HG02884 (cell line): ENCODE results near the gene SDCCAG8.

Experiments used
- ATAC-seq: cut with Tn5 transposase; IDR thresholded peaks from one replicate; pipeline ENCODE4 v1.9.1; 2021; ENCODE audit warnings: mild to moderate bottlenecking, moderate library complexity; ENCODE audit not compliant: unreplicated experiment

The SDCCAG8 gene

DNA sequence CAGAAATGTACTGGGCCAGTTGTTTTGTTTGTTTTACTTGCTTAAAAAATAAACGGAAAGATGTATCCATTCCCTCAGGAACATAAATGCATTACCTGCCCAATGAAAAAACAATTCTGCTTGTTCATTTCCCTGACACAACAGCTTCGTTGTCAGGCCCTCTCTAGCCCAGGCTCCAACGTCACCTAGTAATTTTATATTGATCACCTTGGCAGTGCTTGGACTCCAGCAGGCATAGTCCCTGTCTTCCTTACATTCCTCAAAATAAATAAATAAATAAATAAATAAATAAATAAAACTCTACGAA is 2.0 kb upstream of the SDCCAG8 start:
- ATAC-seq, result no peak

DNA sequence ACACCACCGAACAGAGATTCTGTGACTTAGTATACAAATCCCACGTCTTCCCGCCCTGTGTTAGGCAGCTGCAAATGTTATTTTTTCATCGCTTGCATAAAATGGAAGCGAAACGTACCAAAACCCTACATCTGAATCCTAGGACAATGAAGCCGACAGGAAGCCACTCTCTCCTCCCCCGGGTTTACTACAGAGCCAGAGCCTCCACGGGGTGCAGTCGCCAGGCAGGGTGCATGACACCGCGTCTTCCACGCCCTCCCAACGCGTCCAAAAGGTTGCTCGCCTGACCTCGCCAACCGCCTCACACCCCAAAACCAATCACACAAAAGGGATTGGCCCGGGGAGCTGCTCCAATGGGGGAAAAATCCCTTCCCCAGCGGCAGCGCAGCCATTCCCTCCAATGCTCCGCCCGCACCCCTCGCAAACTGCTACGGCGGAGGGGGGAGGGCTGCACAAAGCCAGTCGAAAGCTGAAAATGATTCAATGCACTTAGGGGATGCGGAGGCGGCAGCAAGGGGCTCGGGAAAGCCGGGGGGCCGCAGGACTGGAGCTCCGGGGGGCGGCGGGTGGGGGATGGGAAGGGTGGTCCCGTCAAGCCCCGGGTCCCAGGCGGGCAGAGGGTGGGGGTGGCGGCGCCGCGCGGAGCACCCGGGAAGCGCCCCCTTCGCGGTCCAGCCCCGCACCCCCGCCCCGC is 1.5 kb upstream of the SDCCAG8 start:
- peak; percentile 17 for ATAC-seq

DNA sequence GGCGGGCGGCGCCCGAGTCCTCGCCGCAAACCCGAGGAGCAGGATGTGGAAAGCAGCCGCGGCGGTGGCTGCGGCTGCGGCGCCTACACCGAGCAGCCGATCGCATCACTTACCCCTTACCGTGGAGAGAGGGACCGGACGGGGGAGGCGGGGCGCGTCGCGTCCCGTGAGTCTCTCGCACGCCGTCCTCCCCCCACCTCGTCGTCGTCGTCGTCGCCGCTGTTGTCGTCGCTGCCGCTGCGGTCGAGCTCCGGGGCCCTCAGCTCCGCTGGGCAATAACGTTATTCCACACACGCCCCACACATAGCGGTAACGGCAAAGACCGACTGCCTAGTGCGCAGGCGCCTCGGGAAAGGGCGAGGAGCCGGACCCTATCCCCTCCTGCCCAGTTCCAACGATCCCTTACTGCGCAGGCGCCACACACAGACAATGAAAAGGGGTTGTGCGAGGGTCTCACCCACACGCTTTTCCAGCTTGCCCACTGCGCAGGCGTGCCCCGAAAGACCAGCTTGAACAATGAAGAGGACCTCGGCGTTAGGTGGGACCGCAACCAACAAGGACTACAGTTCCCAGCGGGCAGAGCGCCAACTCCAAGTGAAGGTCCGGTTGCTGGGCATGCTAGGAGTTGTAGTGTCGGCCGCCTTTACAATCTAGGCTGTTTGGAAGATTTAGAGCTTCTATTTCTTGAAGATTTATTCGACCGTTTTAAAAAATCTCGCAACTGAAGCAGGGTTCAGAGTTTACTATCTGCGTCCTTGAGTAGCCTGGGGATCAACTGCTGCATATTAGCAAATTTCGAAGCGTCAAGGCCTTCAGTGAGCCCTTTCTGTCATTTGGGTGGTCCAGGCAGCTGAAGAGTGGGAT is 682 bp upstream of the SDCCAG8 start, which contains the start of gene CEP170:
CEP170 (minus strand) TSS at position 355 of the 864 bp plus-strand sequence. CDS start 30,001 bp downstream, outside the sequence.
- ATAC-seq, result peak; percentile 44

DNA sequence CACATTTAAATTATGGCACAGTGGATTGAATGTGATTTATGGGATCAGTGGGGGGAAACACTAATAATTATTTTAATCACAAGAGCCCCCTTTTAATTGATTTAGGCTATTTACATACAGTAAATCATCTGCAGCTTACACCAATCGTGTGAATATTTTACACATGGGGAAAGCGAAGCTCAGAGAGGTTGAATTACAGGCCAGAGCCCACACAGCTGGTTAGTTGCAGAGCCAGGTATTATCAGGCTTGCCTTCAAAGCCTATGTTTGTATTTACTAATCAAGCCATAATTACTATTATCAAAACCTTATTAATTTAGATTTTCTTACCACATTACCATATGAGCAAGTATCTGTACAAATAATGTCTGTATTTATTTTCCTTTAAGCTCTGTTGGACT is 749 bp downstream of the SDCCAG8 start:
- no peak for ATAC-seq

DNA sequence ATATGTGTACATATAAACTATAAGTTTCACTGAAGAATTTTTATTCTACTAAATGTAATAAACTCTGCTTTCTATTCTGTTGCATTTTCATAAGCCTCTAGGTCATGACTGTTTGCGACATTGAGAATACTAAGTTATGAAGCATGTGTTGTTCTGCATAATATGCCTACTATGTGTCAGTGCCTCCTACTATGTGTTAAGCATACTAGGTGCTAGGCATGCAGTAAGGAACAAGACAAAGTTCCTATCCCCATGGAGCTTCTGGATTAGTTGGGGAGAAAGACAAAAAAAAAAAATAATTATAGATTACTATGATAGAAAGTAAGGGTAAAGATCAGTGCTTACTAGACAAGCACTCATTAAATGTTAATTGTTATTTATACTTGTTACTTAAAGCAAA is 1.3 kb downstream of the SDCCAG8 start:
- ATAC-seq, result no peak

DNA sequence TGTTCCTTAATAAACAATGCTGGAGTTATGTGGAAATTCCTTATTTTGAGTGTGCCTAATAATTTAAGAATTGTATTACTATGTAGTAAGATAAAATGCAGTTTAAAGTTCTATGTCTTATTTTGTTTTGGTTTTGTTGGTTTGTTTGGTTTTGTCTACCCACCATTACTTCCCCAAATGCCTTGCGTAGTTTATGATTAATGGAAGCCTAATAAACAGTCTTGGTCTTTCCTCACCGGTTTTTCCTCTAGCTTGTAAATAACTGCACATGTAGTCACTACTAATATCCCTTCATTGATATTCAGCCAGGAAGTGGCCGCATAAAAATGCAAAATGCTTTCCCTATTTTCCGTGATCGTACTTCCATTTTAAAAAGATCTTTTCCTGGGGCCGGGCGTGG is 2.9 kb downstream of the SDCCAG8 start:
- ATAC-seq, result no peak

DNA sequence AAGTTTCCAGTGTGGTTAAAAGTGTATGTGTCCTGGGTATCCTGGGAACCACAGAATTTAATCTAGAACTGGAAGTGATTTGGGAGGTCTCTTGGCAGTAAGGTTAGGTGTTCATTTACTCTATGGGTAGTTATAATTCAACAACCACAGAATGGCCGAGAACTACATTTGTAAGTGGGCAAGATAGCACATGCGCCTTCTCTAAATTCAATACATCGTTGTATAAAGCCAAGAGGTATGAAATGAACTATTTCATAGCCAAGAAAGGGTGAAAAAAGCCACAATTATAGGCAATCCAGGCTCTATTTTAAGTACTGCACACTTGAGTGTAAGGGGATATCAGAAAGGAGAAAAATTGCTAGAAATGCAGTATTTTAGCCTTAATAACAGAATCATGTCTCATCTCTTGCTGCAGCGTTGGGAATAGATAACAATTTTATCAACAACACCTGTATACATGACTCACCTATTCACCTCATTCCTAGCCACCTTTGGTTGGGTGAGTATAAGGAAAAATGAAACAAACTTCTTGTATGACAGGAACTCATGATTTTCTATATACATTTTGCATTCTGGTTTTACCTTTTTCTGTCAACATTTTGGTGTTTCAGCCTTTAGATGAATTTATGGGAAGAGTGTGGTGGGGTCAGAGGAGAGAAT is 4.5 kb downstream of the SDCCAG8 start:
- no peak for ATAC-seq

DNA sequence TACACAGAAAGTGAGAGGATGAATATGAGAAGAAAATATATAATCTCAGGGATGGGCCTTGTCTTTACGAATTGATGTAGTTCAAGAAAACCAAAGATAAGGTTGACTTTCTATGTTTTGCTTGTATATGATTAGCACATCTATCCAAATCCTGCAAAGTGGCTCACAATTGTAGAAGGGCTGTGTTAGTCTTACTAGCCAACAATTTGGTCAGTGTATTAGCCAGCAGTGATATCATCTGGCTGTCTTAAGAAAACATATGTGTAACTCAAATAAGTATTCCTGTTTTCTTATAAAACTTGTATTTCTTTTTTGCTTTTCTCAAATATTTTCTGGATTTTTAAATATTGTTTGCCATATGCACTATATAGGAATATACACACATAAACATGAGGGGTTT is 5.5 kb downstream of the SDCCAG8 start:
- no peak for ATAC-seq

DNA sequence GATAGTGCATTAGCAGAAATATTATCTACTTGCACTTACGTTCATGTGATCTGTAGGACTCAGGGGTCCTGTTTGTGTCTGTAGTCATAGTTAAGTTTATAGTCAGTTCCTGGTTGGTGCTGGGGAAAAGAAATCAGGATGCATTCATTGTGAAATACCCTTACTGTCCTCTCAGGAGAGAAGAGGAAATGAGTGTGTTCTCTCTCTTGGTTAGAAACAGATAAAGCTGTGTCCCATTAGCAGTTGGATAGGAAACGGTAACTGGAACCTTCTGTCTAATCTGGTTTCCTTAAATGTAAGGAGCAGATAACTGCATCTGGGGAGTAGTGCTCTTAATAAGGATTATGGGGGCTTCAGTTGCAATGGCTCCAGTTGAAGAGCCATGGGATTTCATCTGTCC is 8.9 kb downstream of the SDCCAG8 start:
- ATAC-seq, result no peak

DNA sequence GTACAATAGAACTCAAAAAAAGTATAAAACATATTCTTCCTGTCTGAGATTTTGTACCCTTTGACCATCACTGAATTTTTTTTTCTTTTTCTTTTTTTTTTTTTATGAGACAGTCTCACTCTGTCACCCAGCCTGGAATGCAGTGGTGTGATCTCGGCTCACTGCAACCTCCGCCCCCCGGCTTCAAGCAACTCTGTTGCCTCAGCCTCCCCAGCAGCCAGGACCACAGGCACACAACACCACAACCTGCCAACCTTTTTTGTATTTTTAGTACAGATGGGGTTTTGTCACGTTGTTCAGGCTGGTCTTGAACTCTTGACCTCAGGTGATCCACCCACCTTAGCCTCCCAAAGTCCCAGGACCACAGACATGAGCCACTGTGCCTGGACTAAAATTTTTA is 10.4 kb downstream of the SDCCAG8 start:
- no peak for ATAC-seq

DNA sequence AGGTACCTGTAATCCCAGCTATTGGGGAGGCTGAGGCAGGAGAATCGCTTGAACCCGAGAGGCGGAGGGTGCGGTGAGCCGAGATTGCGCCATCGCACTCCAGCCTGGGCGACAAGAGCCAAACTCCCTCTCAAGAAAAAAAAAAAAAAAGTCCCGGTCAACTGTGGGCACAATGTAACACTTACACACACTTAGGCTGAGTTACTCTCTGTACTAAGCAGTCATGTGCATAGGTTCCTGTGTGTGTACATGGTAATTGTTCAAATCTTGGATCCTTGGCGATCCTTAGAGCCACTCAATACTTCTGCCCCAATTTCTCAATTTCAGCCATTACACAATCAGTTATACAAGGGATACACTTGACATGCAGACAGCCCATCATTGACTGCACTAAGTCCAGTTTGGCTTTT is 11.6 kb downstream of the SDCCAG8 start:
- ATAC-seq, result no peak

DNA sequence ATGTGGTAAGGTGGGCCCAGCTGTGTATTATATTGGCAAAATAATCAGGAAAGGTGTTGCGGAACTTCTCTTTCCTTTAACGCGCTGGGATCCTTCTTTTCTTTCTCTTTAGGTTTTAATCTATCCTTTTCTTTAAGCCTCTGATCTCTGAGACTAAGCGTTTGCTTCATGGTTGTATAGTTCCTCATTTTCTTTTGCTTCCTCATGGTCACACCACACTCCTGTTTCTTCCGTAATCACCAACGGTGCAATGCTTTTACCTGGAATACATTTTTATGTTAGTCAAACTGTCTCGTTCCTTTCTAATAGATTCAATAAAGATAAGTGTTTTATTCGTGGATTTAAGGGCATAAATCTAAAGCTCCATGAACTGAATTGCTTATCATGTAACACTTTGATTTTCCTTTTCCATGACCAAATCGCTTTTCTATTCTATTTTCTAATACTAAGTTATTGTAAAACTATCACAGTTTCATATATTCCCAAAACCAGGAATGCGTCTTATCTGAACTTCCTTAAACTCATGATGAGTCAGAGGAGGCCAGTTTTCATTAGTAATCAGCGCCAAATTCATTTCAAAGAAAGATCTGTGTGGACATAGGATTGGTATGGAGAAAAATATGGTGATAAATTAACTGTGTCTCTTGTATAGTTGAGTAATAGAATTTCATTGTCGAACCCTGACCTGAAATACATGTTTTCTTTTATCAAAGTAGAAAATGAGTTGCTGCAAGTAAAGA is 12.2 kb downstream of the SDCCAG8 start:
- no peak for ATAC-seq

DNA sequence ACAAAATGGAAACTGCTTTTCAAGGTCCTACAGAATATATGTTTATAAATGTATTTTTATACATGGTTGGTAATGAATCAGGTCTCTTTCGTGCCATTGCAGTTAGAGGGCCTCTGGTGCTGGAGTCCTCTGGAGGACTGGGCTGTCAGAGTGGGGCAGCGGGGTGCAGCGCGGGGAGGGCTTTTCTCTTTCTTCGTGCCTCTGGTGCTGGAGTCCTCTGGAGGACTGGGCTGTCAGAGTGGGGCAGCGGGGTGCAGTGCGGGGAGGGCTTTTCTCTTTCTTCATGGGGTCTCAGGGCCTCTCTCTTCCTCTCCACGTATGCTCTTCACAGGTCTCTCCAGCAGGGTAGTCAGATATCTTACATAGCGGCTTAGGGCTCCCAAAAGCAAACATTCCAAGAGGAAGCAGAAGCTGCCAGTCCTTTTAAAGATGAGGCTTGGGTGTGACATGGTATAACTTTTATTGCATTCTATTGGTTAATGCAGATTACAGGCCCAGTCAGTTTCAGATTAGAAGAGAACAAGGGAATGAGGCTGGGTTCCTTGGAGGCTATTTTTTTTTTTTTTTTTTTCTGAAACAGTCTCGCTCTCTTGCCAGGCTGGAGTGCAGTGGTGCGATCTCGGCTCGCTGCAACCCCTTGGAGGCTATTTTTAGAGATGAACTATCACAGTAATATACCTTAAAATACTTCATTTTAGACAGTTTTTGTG is 13.1 kb downstream of the SDCCAG8 start:
- ATAC-seq, result no peak

DNA sequence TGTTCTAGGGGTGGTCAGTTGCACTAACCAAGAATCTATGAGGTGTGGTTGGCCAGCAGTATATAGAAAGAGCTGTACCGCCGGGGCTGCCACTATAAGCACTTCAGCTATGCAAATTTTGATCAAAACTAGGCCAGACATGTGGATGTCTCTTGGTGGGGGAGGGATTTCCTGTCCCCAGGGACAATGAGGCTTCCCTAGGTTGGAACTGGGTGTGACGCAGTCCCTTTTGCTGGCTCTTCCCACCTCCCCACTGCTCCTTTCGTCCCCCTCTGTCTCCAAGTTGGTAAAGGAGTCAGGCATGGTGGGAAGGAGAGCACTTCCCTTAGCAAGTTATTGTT is 13.6 kb downstream of the SDCCAG8 start:
- peak; percentile 54 for ATAC-seq

DNA sequence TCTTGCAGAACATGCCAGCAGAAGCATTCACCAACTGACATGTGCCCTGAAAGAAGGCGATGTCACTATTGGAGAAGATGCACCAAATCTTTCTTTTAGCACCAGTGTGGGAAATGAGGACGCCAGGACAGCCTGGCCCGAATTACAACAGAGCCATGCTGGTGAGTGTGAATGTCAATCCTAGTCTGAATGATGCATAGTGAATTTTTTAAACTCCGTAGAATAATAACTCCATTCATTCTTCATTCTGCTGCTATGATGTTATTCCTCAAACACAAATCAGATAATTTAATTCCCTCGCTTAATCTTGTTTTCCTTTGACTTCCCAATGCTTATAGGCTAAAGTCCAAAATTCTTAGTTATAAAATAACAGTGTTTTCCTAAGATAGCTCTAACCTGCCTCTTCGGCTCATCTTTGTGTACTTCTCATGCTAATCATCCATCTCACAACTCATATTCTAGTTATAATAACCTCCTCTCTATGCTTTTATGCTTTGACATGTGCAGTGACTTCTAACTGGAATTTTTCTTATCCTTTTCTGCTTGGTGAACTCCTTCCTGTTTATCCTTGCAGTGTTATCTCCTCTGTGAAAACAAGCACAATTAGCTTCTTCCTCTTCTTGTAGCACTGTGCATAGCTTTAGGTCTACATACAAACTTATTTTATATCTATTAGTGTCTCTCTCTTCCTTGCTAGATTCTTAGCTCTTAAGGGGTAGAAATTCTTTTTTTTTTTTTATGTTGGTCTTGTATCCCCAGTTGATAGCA is 14.4 kb downstream of the SDCCAG8 start:
- ATAC-seq, result no peak

DNA sequence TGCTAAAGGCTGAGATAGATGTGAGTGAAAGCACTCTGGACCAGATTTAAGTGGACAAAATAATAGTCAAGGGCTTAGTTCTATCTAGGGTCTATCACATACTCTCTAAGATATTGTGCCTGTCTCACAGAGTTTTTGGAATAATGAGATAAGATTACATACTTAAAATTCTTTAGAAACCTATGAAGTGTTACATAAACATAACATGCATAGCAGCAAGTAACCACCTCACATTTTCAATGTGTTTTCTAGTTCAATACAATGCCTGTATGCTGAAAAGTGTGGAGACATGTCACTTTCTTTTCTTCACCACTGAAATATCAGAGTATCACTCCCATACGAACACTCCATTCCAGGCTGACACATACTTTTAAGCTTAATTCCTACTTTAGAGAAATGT is 16.2 kb downstream of the SDCCAG8 start:
- ATAC-seq, result no peak

DNA sequence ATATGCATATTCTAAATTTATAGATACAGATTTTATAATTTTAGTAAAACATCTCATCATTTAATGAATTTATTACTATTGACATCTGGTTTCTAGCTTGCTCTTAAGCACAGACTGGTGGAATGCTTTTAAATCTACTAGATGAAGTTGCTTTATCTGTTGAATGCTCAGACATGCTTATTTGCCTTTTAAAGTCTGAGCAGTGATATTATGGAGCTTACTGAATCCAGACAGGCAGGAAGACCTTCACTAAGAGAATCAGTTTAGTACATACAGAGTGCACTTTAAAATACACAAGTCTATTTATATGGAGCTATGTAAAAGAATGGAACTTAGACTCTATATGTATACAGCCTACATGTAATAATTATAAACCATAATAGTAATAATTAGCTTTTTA is 16.6 kb downstream of the SDCCAG8 start:
- ATAC-seq, result no peak

DNA sequence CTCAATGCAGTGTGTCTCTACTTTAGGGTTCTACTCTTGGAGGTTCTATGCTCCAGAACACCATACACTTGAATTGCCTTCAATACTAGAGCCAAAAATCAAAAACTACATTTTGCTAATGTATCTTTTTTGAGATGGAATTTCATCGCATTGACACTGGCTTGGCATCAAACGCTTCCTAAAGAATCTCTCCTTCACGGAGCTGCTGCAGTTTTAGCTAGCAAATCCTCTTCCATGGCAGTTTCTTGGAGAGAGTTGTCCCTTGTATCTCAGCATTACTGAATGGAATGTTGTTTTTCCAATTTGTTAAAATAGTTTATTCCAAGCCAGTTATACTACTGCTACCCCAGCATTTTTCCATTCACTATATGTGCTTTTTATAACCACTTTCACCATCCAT is 17.7 kb downstream of the SDCCAG8 start:
- no peak for ATAC-seq

DNA sequence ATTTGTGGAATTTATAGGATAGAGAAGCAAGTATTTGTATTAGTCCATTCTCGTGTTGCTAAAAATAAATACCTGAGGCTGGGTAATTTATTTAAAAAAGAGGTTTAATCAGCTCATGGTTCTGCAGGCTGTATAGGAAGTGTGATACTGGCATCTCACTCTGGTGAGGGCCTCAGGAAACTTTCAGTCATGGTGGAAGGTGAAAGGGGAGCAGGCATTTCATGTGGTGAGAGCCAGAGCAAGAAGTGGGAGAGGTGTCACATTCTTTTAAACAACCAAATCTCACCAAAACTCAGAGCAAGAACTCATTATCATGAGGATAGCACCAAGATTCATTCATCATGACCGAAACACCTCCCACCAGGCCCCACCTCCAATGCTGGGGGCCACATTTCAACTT is 18.1 kb downstream of the SDCCAG8 start:
- ATAC-seq, result no peak

DNA sequence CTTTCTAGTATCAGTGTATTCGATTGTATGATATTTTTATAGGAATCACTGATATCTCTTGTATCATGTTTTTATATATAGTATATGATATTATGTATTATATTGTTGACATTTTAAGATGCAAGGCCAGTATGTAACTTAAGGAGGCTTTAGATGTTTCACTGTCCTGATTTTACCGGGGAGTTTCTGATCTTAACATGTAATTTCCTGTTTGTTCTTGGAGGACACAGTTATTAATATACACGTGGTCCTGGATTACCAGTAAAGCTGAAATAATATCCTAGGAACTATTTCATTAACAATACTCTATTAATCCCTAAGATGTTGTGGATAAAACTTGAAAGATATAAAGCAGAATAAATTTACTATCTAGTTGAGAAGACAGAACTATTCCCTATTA is 19.5 kb downstream of the SDCCAG8 start:
- no peak for ATAC-seq
